ENCODE measurements around the gene CYB561.

CYB561 gene

DNA sequence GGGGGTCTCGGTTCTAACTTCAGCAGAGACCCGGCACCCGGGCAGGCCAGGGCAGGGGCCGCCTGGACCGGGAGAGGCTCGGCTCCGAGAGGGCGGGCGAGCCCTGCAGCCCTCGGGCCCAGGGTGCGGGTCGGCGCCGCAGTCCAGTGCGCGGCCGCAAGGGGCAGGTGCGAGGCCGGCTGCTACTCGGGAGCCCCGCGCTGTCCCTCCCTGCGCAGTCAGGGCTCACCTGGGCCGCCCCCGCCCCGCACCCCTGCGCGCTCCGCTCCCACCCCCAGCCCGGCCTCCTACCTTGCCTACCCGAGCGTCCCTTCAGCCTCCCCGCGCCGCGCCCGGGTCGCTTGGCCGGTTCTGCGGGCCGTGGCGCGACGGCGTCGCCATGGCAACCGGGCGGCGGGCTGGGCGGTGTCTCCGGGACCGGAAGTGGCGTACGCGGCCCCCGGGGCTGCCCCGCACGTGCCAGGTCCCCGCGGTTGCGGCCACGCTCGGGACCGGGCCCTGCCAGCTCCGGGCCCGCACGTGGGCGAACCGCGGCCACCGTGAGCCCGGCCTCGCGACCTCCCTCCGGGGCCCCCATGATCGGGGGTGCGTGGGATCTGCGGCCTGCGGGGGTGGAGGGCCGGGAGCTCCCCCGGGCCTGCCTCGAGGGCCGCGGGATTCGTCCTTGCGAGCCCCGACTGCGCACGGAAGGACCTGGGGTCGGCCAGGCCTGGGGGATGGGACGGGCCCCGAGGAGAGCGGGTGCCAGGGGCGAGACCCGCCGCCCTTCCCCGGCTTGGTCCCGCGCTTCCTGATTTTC is at the start of gene CYB561:
Gene CYB561, minus strand, starts transcription at position 353 of the 799 bp plus-strand sequence. CDS start 8,759 bp downstream, outside the sequence.
- H3K9me3 ChIP-seq (ENCODE audit: control insufficient read depth, insufficient read depth, low read length): no peaks in the 10 kb centered on the region
- H3K36me3 ChIP-seq (ENCODE audit: control insufficient read depth, insufficient read depth, low read length): no peaks in the 10 kb centered on the region
- peaks cover 8% of the 10 kb centered on the region for H3K4me1 ChIP-seq (ENCODE audit: control insufficient read depth, insufficient read depth, low read length)
- H3K27ac ChIP-seq (ENCODE audit: low read length): no peak within 1 kb of the TSS
- no peaks in the 10 kb centered on the region for H3K27me3 ChIP-seq (ENCODE audit: control insufficient read depth, insufficient read depth, low read length)
- peak within 1 kb of the TSS; percentile 36; the same call in 1 of the 2 replicates for H3K4me3 ChIP-seq (ENCODE audit: low read length)
- WGBS (ENCODE audit: insufficient coverage, insufficient read length): no CpG with 5 or more reads among the region's 99 CpGs
- no peak for DNase-seq (ENCODE audit: low read depth, low spot score)

GRCh38 chr17:63495491-63495890 is 49.4 kb upstream of the CYB561 start:
- no CpG with 5 or more reads among the region's 6 CpGs for WGBS (ENCODE audit: insufficient coverage, insufficient read length)
- Histone ChIP-seq H3K27ac (ENCODE audit: low read length) (no peak overlapping the region), H3K4me1 (ENCODE audit: control insufficient read depth, insufficient read depth, low read length) (peaks cover 1% of the 10 kb centered on the region), H3K27me3 (ENCODE audit: control insufficient read depth, insufficient read depth, low read length) (no peaks in the 10 kb centered on the region), H3K4me3 (ENCODE audit: low read length) (no peak overlapping the region), H3K9me3 (ENCODE audit: control insufficient read depth, insufficient read depth, low read length) (no peaks in the 10 kb centered on the region), H3K36me3 (ENCODE audit: control insufficient read depth, insufficient read depth, low read length) (no peaks in the 10 kb centered on the region)
- no peak for DNase-seq (ENCODE audit: low read depth, low spot score)

GRCh38 chr17:63494300-63494928 is 48.3 kb upstream of the CYB561 start:
- Histone ChIP-seq H3K36me3 (ENCODE audit: control insufficient read depth, insufficient read depth, low read length) (no peaks in the 10 kb centered on the region), H3K9me3 (ENCODE audit: control insufficient read depth, insufficient read depth, low read length) (no peaks in the 10 kb centered on the region), H3K27me3 (ENCODE audit: control insufficient read depth, insufficient read depth, low read length) (no peaks in the 10 kb centered on the region), H3K27ac (ENCODE audit: low read length) (no peak overlapping the region), H3K4me1 (ENCODE audit: control insufficient read depth, insufficient read depth, low read length) (peaks cover 1% of the 10 kb centered on the region), H3K4me3 (ENCODE audit: low read length) (no peak overlapping the region)
- no peak for DNase-seq (ENCODE audit: low read depth, low spot score)
- no CpG with 5 or more reads among the region's 12 CpGs for WGBS (ENCODE audit: insufficient coverage, insufficient read length)

- H3K36me3 ChIP-seq (ENCODE audit: control insufficient read depth, insufficient read depth, low read length): no peaks in the 10 kb centered on the region
- no peak for DNase-seq (ENCODE audit: low read depth, low spot score)
- no CpG with 5 or more reads among the region's 9 CpGs for WGBS (ENCODE audit: insufficient coverage, insufficient read length)
These were observed 47.3 kb upstream of the CYB561 start for GRCh38 chr17:63493411-63493810.

DNA sequence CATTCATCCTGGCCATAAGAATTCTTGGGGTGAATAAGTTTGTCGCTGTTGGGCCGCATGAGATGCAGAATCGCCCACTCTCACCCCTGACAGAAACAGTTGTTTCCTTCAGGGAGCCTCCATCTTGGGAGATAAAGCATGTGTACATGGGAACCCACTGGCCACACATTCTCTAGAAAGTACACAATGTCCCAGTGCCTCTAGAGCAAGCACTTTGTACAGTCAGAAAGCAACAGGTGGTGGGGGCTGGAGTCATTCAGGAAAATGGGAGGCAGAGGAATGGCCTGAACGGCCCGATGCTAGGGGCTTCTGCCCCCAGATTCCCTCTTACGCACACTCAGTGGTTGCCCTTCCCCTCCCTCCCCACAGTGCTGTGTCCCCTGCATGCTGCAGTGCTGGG is 46.8 kb upstream of the CYB561 start:
- Histone ChIP-seq H3K27ac (ENCODE audit: low read length) (no peak overlapping the region), H3K36me3 (ENCODE audit: control insufficient read depth, insufficient read depth, low read length) (no peaks in the 10 kb centered on the region), H3K4me3 (ENCODE audit: low read length) (no peak overlapping the region), H3K9me3 (ENCODE audit: control insufficient read depth, insufficient read depth, low read length) (no peaks in the 10 kb centered on the region), H3K27me3 (ENCODE audit: control insufficient read depth, insufficient read depth, low read length) (no peaks in the 10 kb centered on the region), H3K4me1 (ENCODE audit: control insufficient read depth, insufficient read depth, low read length) (peaks cover under 1% of the 10 kb centered on the region; the same call in 1 of the 2 replicates)
- WGBS (ENCODE audit: insufficient coverage, insufficient read length): no CpG with 5 or more reads among the region's 6 CpGs
- no peak for DNase-seq (ENCODE audit: low read depth, low spot score)

More at GRCh38 chr17:63493411-63493810, 47.3 kb upstream of the CYB561 start:
- Histone ChIP-seq H3K4me1 (ENCODE audit: control insufficient read depth, insufficient read depth, low read length) (peaks cover 1% of the 10 kb centered on the region; the same call in 1 of the 2 replicates), H3K27me3 (ENCODE audit: control insufficient read depth, insufficient read depth, low read length) (no peaks in the 10 kb centered on the region), H3K9me3 (ENCODE audit: control insufficient read depth, insufficient read depth, low read length) (no peaks in the 10 kb centered on the region), H3K4me3 (ENCODE audit: low read length) (no peak overlapping the region), H3K27ac (ENCODE audit: low read length) (no peak overlapping the region)

DNA sequence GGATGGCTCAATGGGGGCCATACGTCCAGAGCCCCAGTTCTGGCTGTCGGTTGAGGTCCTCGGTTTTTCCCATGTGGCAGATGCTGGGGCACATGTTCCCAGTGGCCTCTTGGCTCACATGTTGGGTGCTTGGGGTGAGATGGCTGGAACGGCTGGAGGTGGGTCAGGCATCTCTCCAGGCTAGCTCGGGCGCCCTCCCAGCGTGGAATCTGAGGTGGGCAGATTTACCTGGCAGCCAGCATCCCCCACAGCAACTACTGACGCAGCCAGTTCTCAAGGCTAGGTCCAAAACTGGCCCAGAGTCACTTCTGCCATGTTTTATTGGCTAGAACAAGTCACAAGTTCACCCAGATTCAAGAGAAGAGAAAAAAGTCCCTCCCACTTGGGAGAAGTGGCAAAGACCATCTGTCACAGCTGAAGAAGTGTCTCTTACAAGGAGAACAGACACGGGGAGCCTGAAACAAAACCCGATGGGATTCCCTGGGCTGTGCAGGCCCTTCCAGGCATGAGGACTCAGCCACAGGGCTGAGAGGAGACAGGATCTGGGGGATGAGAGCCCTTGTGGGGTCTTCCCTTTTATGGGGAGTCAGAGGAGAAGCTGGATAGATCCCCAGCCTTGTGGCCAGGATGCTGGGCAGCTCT is 46.0 kb upstream of the CYB561 start:
- H3K36me3 ChIP-seq (ENCODE audit: control insufficient read depth, insufficient read depth, low read length): no peaks in the 10 kb centered on the region
- no peak overlapping the region for H3K27ac ChIP-seq (ENCODE audit: low read length)
- no peaks in the 10 kb centered on the region for H3K4me1 ChIP-seq (ENCODE audit: control insufficient read depth, insufficient read depth, low read length)
- DNase-seq (ENCODE audit: low read depth, low spot score): no peak
- WGBS (ENCODE audit: insufficient coverage, insufficient read length): no CpG with 5 or more reads among the region's 10 CpGs
- no peak overlapping the region for H3K4me3 ChIP-seq (ENCODE audit: low read length)
- no peaks in the 10 kb centered on the region for H3K27me3 ChIP-seq (ENCODE audit: control insufficient read depth, insufficient read depth, low read length)
- no peaks in the 10 kb centered on the region for H3K9me3 ChIP-seq (ENCODE audit: control insufficient read depth, insufficient read depth, low read length)

- no peaks in the 10 kb centered on the region for H3K4me1 ChIP-seq (ENCODE audit: control insufficient read depth, insufficient read depth, low read length)
- H3K27ac ChIP-seq (ENCODE audit: low read length): no peak overlapping the region
- H3K27me3 ChIP-seq (ENCODE audit: control insufficient read depth, insufficient read depth, low read length): no peaks in the 10 kb centered on the region
- no peaks in the 10 kb centered on the region for H3K36me3 ChIP-seq (ENCODE audit: control insufficient read depth, insufficient read depth, low read length)
- no CpG with 5 or more reads among the region's 8 CpGs for WGBS (ENCODE audit: insufficient coverage, insufficient read length)
- no peak for DNase-seq (ENCODE audit: low read depth, low spot score)
- no peak overlapping the region for H3K4me3 ChIP-seq (ENCODE audit: low read length)
- no peaks in the 10 kb centered on the region for H3K9me3 ChIP-seq (ENCODE audit: control insufficient read depth, insufficient read depth, low read length)
These were observed 45.3 kb upstream of the CYB561 start for GRCh38 chr17:63491413-63491812.

GRCh38 chr17:63490858-63491400 is 44.8 kb upstream of the CYB561 start:
- Histone ChIP-seq H3K36me3 (ENCODE audit: control insufficient read depth, insufficient read depth, low read length) (no peaks in the 10 kb centered on the region), H3K27ac (ENCODE audit: low read length) (no peak overlapping the region), H3K4me3 (ENCODE audit: low read length) (no peak overlapping the region), H3K27me3 (ENCODE audit: control insufficient read depth, insufficient read depth, low read length) (no peaks in the 10 kb centered on the region), H3K9me3 (ENCODE audit: control insufficient read depth, insufficient read depth, low read length) (no peaks in the 10 kb centered on the region), H3K4me1 (ENCODE audit: control insufficient read depth, insufficient read depth, low read length) (no peaks in the 10 kb centered on the region)
- no peak for DNase-seq (ENCODE audit: low read depth, low spot score)
- no CpG with 5 or more reads among the region's 22 CpGs for WGBS (ENCODE audit: insufficient coverage, insufficient read length)

DNA sequence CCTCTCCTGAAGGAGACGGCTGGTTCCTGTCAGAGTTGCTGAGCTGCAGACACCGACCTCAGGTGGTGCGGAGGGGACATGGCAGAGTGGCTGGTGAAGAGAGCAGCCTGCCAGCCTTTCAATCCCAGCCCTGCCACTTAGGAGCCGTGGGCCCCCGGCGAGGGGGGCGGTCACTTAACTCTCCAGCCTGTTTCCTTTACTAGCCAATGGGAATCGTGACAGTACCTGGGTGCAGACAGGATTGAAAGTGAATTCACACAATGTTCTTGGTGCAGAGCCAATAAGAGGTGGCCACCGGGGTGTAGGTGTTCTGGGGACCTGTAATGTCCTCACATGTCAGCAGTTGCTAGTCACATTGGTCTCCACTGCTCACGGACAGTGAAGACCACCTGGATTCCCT is 44.2 kb upstream of the CYB561 start:
- no CpG with 5 or more reads among the region's 10 CpGs for WGBS (ENCODE audit: insufficient coverage, insufficient read length)
- Histone ChIP-seq H3K27me3 (ENCODE audit: control insufficient read depth, insufficient read depth, low read length) (no peaks in the 10 kb centered on the region), H3K4me1 (ENCODE audit: control insufficient read depth, insufficient read depth, low read length) (no peaks in the 10 kb centered on the region), H3K27ac (ENCODE audit: low read length) (no peak overlapping the region), H3K9me3 (ENCODE audit: control insufficient read depth, insufficient read depth, low read length) (no peaks in the 10 kb centered on the region), H3K4me3 (ENCODE audit: low read length) (no peak overlapping the region), H3K36me3 (ENCODE audit: control insufficient read depth, insufficient read depth, low read length) (no peaks in the 10 kb centered on the region)
- DNase-seq (ENCODE audit: low read depth, low spot score): no peak

GRCh38 chr17:63489291-63489690 is 43.2 kb upstream of the CYB561 start:
- H3K27me3 ChIP-seq (ENCODE audit: control insufficient read depth, insufficient read depth, low read length): no peaks in the 10 kb centered on the region
- DNase-seq (ENCODE audit: low read depth, low spot score): no peak
- H3K27ac ChIP-seq (ENCODE audit: low read length): no peak overlapping the region
- no CpG with 5 or more reads among the region's 6 CpGs for WGBS (ENCODE audit: insufficient coverage, insufficient read length)
- H3K9me3 ChIP-seq (ENCODE audit: control insufficient read depth, insufficient read depth, low read length): no peaks in the 10 kb centered on the region
- H3K4me1 ChIP-seq (ENCODE audit: control insufficient read depth, insufficient read depth, low read length): no peaks in the 10 kb centered on the region
- H3K4me3 ChIP-seq (ENCODE audit: low read length): no peak overlapping the region
- H3K36me3 ChIP-seq (ENCODE audit: control insufficient read depth, insufficient read depth, low read length): no peaks in the 10 kb centered on the region

All from iPS DF 6.9 (cell line).